ENCODE measurements around the gene GALNT2.

Gene GALNT2

GRCh38 chr1:230216896-230217295 lies 149.9 kb downstream of the GALNT2 start:
- Histone ChIP-seq H3K36me3 (ENCODE audit: insufficient read depth, low read depth, low read length) (no peaks in the 10 kb centered on the region), H3K27ac (ENCODE audit: low read length) (no peak overlapping the region), H3K9me3 (ENCODE audit: insufficient read depth, low read depth, low read length) (no peaks in the 10 kb centered on the region), H3K9ac (ENCODE audit: low read depth, low read length) (no peak overlapping the region), H3K4me1 (ENCODE audit: insufficient read depth, low read length) (peaks cover 5% of the 10 kb centered on the region; the same call in 1 of the 2 replicates), H3K27me3 (ENCODE audit: insufficient read depth, low read length) (no peaks in the 10 kb centered on the region), H3K4me3 (ENCODE audit: low read length) (no peak overlapping the region)

GRCh38 chr1:230218667-230219066 lies 151.6 kb downstream of the GALNT2 start:
- Histone ChIP-seq H3K4me1 (ENCODE audit: insufficient read depth, low read length) (peaks cover 5% of the 10 kb centered on the region; the same call in 1 of the 2 replicates), H3K9me3 (ENCODE audit: insufficient read depth, low read depth, low read length) (no peaks in the 10 kb centered on the region), H3K27me3 (ENCODE audit: insufficient read depth, low read length) (no peaks in the 10 kb centered on the region), H3K36me3 (ENCODE audit: insufficient read depth, low read depth, low read length) (no peaks in the 10 kb centered on the region), H3K27ac (ENCODE audit: low read length) (no peak overlapping the region), H3K9ac (ENCODE audit: low read depth, low read length) (no peak overlapping the region), H3K4me3 (ENCODE audit: low read length) (no peak overlapping the region)

- Histone ChIP-seq H3K9ac (ENCODE audit: low read depth, low read length) (no peak overlapping the region), H3K36me3 (ENCODE audit: insufficient read depth, low read depth, low read length) (no peaks in the 10 kb centered on the region), H3K4me1 (ENCODE audit: insufficient read depth, low read length) (peaks cover 5% of the 10 kb centered on the region; the same call in 1 of the 2 replicates), H3K4me3 (ENCODE audit: low read length) (no peak overlapping the region), H3K9me3 (ENCODE audit: insufficient read depth, low read depth, low read length) (no peaks in the 10 kb centered on the region), H3K27ac (ENCODE audit: low read length) (no peak overlapping the region), H3K27me3 (ENCODE audit: insufficient read depth, low read length) (no peaks in the 10 kb centered on the region)
Measured at GRCh38 chr1:230219174-230220067, 152.4 kb downstream of the GALNT2 start.

DNA sequence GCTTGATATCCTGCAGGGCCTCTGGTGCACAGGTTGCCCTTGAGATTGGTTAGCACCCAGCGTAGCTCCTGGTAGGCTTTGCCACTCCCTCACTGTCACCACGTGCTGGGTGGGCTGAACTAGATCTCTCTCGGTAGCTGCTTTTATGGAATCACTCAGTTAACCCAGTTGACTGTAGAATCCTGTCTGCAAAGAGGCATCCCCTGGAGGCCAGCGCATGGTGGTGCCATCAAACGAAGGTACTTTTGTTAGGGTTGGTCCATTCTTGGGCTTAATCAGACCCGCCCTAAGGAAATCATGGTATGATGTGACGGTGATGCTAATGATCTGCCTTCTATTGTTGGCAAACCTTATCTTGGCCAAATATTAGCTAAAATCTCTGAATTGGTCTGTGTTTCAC lies 153.4 kb downstream of the GALNT2 start:
- no peaks in the 10 kb centered on the region for H3K36me3 ChIP-seq (ENCODE audit: insufficient read depth, low read depth, low read length)
- H3K27me3 ChIP-seq (ENCODE audit: insufficient read depth, low read length) = no peaks in the 10 kb centered on the region
- H3K9ac ChIP-seq (ENCODE audit: low read depth, low read length) = no peak overlapping the region
- peaks cover 3% of the 10 kb centered on the region; the same call in 1 of the 2 replicates for H3K4me1 ChIP-seq (ENCODE audit: insufficient read depth, low read length)
- no peak overlapping the region for H3K4me3 ChIP-seq (ENCODE audit: low read length)
- no peaks in the 10 kb centered on the region for H3K9me3 ChIP-seq (ENCODE audit: insufficient read depth, low read depth, low read length)
- H3K27ac ChIP-seq (ENCODE audit: low read length) = no peak overlapping the region

- Histone ChIP-seq H3K9ac (ENCODE audit: low read depth, low read length) (no peak overlapping the region), H3K27ac (ENCODE audit: low read length) (no peak overlapping the region), H3K4me1 (ENCODE audit: insufficient read depth, low read length) (peaks cover 3% of the 10 kb centered on the region; the same call in 1 of the 2 replicates), H3K36me3 (ENCODE audit: insufficient read depth, low read depth, low read length) (no peaks in the 10 kb centered on the region), H3K9me3 (ENCODE audit: insufficient read depth, low read depth, low read length) (no peaks in the 10 kb centered on the region), H3K4me3 (ENCODE audit: low read length) (no peak overlapping the region), H3K27me3 (ENCODE audit: insufficient read depth, low read length) (no peaks in the 10 kb centered on the region)
Measured at GRCh38 chr1:230220907-230221306, 153.9 kb downstream of the GALNT2 start.

DNA sequence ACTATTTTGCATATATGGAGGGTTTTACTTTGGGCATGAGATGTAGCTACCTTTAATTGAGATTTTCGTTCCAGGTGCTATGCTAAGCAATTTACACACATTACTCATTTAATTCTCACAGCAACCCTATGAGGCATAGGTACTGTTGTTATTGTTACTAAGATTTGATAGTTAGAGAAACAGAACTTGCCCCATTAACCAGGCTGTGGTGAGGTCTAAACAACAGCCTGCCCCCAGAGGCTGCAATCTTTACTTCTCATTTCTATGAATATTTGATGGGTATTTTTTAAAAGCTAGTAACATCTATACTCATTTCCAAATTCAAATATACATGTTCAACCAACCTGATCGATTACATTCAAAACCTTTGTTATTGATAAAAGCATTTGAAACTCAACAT lies 155.6 kb downstream of the GALNT2 start:
- H3K27ac ChIP-seq (ENCODE audit: low read length) = no peak overlapping the region
- H3K4me3 ChIP-seq (ENCODE audit: low read length) = no peak overlapping the region
- peaks cover 3% of the 10 kb centered on the region; the same call in 1 of the 2 replicates for H3K4me1 ChIP-seq (ENCODE audit: insufficient read depth, low read length)
- H3K9ac ChIP-seq (ENCODE audit: low read depth, low read length) = no peak overlapping the region
- H3K36me3 ChIP-seq (ENCODE audit: insufficient read depth, low read depth, low read length) = no peaks in the 10 kb centered on the region
- no peaks in the 10 kb centered on the region for H3K9me3 ChIP-seq (ENCODE audit: insufficient read depth, low read depth, low read length)
- H3K27me3 ChIP-seq (ENCODE audit: insufficient read depth, low read length) = no peaks in the 10 kb centered on the region

GRCh38 chr1:230224101-230224960 lies 157.3 kb downstream of the GALNT2 start:
- no peaks in the 10 kb centered on the region for H3K9me3 ChIP-seq (ENCODE audit: insufficient read depth, low read depth, low read length)
- peaks cover 3% of the 10 kb centered on the region; the same call in 1 of the 2 replicates for H3K4me1 ChIP-seq (ENCODE audit: insufficient read depth, low read length)
- H3K4me3 ChIP-seq (ENCODE audit: low read length) = no peak overlapping the region
- H3K27me3 ChIP-seq (ENCODE audit: insufficient read depth, low read length) = no peaks in the 10 kb centered on the region
- no peak overlapping the region for H3K27ac ChIP-seq (ENCODE audit: low read length)
- no peak overlapping the region for H3K9ac ChIP-seq (ENCODE audit: low read depth, low read length)
- H3K36me3 ChIP-seq (ENCODE audit: insufficient read depth, low read depth, low read length) = no peaks in the 10 kb centered on the region

GRCh38 chr1:230226007-230226800 lies 159.2 kb downstream of the GALNT2 start:
- Histone ChIP-seq H3K9me3 (ENCODE audit: insufficient read depth, low read depth, low read length) (no peaks in the 10 kb centered on the region), H3K9ac (ENCODE audit: low read depth, low read length) (no peak overlapping the region), H3K27me3 (ENCODE audit: insufficient read depth, low read length) (no peaks in the 10 kb centered on the region), H3K4me3 (ENCODE audit: low read length) (no peak overlapping the region), H3K36me3 (ENCODE audit: insufficient read depth, low read depth, low read length) (no peaks in the 10 kb centered on the region), H3K27ac (ENCODE audit: low read length) (no peak overlapping the region), H3K4me1 (ENCODE audit: insufficient read depth, low read length) (peaks cover 9% of the 10 kb centered on the region)

- no peaks in the 10 kb centered on the region for H3K9me3 ChIP-seq (ENCODE audit: insufficient read depth, low read depth, low read length)
- H3K4me1 ChIP-seq (ENCODE audit: insufficient read depth, low read length) = peaks cover 14% of the 10 kb centered on the region
- no peak overlapping the region for H3K4me3 ChIP-seq (ENCODE audit: low read length)
- no peak overlapping the region for H3K27ac ChIP-seq (ENCODE audit: low read length)
- no peaks in the 10 kb centered on the region for H3K27me3 ChIP-seq (ENCODE audit: insufficient read depth, low read length)
- no peaks in the 10 kb centered on the region for H3K36me3 ChIP-seq (ENCODE audit: insufficient read depth, low read depth, low read length)
- no peak overlapping the region for H3K9ac ChIP-seq (ENCODE audit: low read depth, low read length)
Measured at GRCh38 chr1:230226814-230227213, 159.8 kb downstream of the GALNT2 start.

- Histone ChIP-seq H3K4me3 (ENCODE audit: low read length) (no peak overlapping the region), H3K27ac (ENCODE audit: low read length) (no peak overlapping the region), H3K4me1 (ENCODE audit: insufficient read depth, low read length) (peaks cover 24% of the 10 kb centered on the region), H3K9me3 (ENCODE audit: insufficient read depth, low read depth, low read length) (no peaks in the 10 kb centered on the region), H3K27me3 (ENCODE audit: insufficient read depth, low read length) (no peaks in the 10 kb centered on the region), H3K36me3 (ENCODE audit: insufficient read depth, low read depth, low read length) (no peaks in the 10 kb centered on the region), H3K9ac (ENCODE audit: low read depth, low read length) (no peak overlapping the region)
Measured at GRCh38 chr1:230228236-230228897, 161.3 kb downstream of the GALNT2 start.

GRCh38 chr1:230230273-230230672 lies 163.2 kb downstream of the GALNT2 start:
- Histone ChIP-seq H3K4me1 (ENCODE audit: insufficient read depth, low read length) (peaks cover 24% of the 10 kb centered on the region), H3K9ac (ENCODE audit: low read depth, low read length) (no peak overlapping the region), H3K9me3 (ENCODE audit: insufficient read depth, low read depth, low read length) (no peaks in the 10 kb centered on the region), H3K36me3 (ENCODE audit: insufficient read depth, low read depth, low read length) (no peaks in the 10 kb centered on the region), H3K27me3 (ENCODE audit: insufficient read depth, low read length) (no peaks in the 10 kb centered on the region), H3K4me3 (ENCODE audit: low read length) (no peak overlapping the region), H3K27ac (ENCODE audit: low read length) (no peak overlapping the region)

All from iPS-20b (cell line).